HepG2 (cell line): ENCODE data around the gene TPM2. TPM values are rescaled to one million over a fixed set of nuclear protein-coding genes. Genes with fewer than 3 reads are reported as not detected.

Experiments used
- CHCHD3 ChIP-seq: sonication (generic); formaldehyde crosslinking; IDR thresholded peaks from 2 replicates; pipeline ENCODE4 v1.8.0; 2022; ENCODE audit warnings: mild to moderate bottlenecking, missing genetic modification reagents, moderate library complexity
- CREB3 ChIP-seq: sonication (generic); formaldehyde crosslinking; IDR thresholded peaks from 2 replicates; pipeline ENCODE4 v1.5.0; 2020; ENCODE audit warnings: missing genetic modification reagents
- E2F5 ChIP-seq: sonication (generic); formaldehyde crosslinking; conservative IDR thresholded peaks from 2 replicates; pipeline ENCODE4 v1.4.0; 2020; ENCODE audit warnings: missing genetic modification reagents
- HBP1 ChIP-seq: IDR thresholded peaks from 2 replicates; pipeline ENCODE4 v1.6.1; 2016; ENCODE audit warnings: low read depth, control low read depth
- HDAC2 ChIP-seq: sonication (generic); formaldehyde crosslinking; IDR thresholded peaks from 2 replicates; pipeline ENCODE4 v1.4.0; 2020; ENCODE audit warnings: missing genetic modification reagents
- HNRNPH1 ChIP-seq: fragments of 200-400 bp; formaldehyde crosslinking; optimal IDR thresholded peaks from 2 replicates; pipeline ENCODE3; 2017; ENCODE audit warnings: mild to moderate bottlenecking, low read depth, low read length
- JUND ChIP-seq: sonication (generic); formaldehyde crosslinking; IDR thresholded peaks from 2 replicates; pipeline ENCODE4 v1.8.0; 2022; ENCODE audit warnings: mild to moderate bottlenecking, missing genetic modification reagents
- KDM2A ChIP-seq: sonication (generic); formaldehyde crosslinking; IDR thresholded peaks from 2 replicates; pipeline ENCODE4 v1.4.0; 2020; ENCODE audit warnings: low read depth, missing genetic modification reagents, borderline replicate concordance
- KLF15 ChIP-seq: sonication (generic); formaldehyde crosslinking; IDR thresholded peaks from 2 replicates; pipeline ENCODE4 v1.8.1; 2023; ENCODE audit warnings: borderline replicate concordance, mild to moderate bottlenecking, inconsistent platforms, missing genetic modification reagents, mixed read lengths
- RELA ChIP-seq: sonication (generic); formaldehyde crosslinking; IDR thresholded peaks from 2 replicates; pipeline ENCODE4 v1.4.0; 2020; ENCODE audit warnings: missing genetic modification reagents
- STAT6 ChIP-seq: sonication (generic); formaldehyde crosslinking; IDR thresholded peaks from 2 replicates; pipeline ENCODE4 v1.4.0; 2020; ENCODE audit warnings: missing genetic modification reagents, mild to moderate bottlenecking, borderline replicate concordance
- TAF15 ChIP-seq: fragments of 200-400 bp; formaldehyde crosslinking; IDR thresholded peaks from one replicate; pipeline ENCODE4 v1.6.1; 2018; ENCODE audit warnings: mild to moderate bottlenecking, low read depth, low read length; ENCODE audit not compliant: poor library complexity, severe bottlenecking
- TCF7 ChIP-seq: sonication (generic); IDR thresholded peaks from 2 replicates; pipeline ENCODE4 v1.6.1; 2016; ENCODE audit warnings: antibody characterized with exemption, low read depth
- ZC3H13 ChIP-seq: sonication (generic); formaldehyde crosslinking; IDR thresholded peaks from 2 replicates; pipeline ENCODE4 v1.8.1; 2023; ENCODE audit warnings: mild to moderate bottlenecking, missing genetic modification reagents, moderate library complexity
- ZKSCAN1 ChIP-seq: fragments of 150-350 bp; IDR thresholded peaks from 2 replicates; pipeline ENCODE4 v1.6.1; 2014; ENCODE audit warnings: low read length
- ZNF414 ChIP-seq: sonication (generic); formaldehyde crosslinking; IDR thresholded peaks from 2 replicates; pipeline ENCODE4 v1.5.0; 2020; ENCODE audit warnings: missing genetic modification reagents
- ZNF432 ChIP-seq: sonication (generic); formaldehyde crosslinking; IDR thresholded peaks from 2 replicates; pipeline ENCODE4 v1.5.0; 2020; ENCODE audit warnings: missing genetic modification reagents, mild to moderate bottlenecking, borderline replicate concordance
- ZNF546 ChIP-seq: sonication (generic); formaldehyde crosslinking; conservative IDR thresholded peaks from 2 replicates; pipeline ENCODE4 v1.8.1; 2023; ENCODE audit warnings: mild to moderate bottlenecking, missing genetic modification reagents
- ZNF614 ChIP-seq: IDR thresholded peaks from 2 replicates; pipeline ENCODE4 v1.6.1; 2018; ENCODE audit warnings: missing biosample characterization, missing genetic modification reagents, inconsistent platforms, borderline replicate concordance
- ZNF75D ChIP-seq: sonication (generic); formaldehyde crosslinking; IDR thresholded peaks from 2 replicates; pipeline ENCODE4 v1.8.1; 2023; ENCODE audit warnings: missing genetic modification reagents, mild to moderate bottlenecking, borderline replicate concordance
- ZNF775 ChIP-seq: sonication (generic); formaldehyde crosslinking; IDR thresholded peaks from 2 replicates; pipeline ENCODE4 v1.4.0; 2020; ENCODE audit warnings: missing genetic modification reagents, mild to moderate bottlenecking, moderate library complexity, borderline replicate concordance
- ZNF781 ChIP-seq: sonication (generic); formaldehyde crosslinking; IDR thresholded peaks from 2 replicates; pipeline ENCODE4 v1.5.1; 2020; ENCODE audit warnings: borderline replicate concordance, mild to moderate bottlenecking, missing genetic modification reagents; ENCODE audit errors: not compliant biosample characterization
- polyA plus RNA-seq, 8 experiments: library from polyadenylated mRNA; depleted of rRNA in 3 of 8; stranded (reverse) in 7 of 8; unstranded in 1 of 8; fragments of >200 nt; fragmentation: Illumina TruSeq in 4 of 8; extraction: Trizol in 4 of 8; gene quantifications; 2 replicates each; pipeline versions ENCODE4 v1.2.1 to v1.2.3, GENCODE V29; 2011 to 2016; ENCODE audit warnings: low read depth in 4 of 8, missing spikeins in 1 of 8, mixed read lengths in 1 of 8; ENCODE audit not compliant: insufficient read depth in 1 of 8
- total RNA-seq, 5 experiments: library from RNA; depleted of rRNA; stranded (reverse); fragments of >200 nt; fragmentation: Illumina TruSeq; extraction: Trizol; gene quantifications; 2 replicates each; pipeline ENCODE4 v1.2.3, GENCODE V29; 2016; ENCODE audit warnings: low read depth in 1 of 5

TPM2 gene
- total and polyA plus RNA-seq, 2 of the 13 experiments (the other 11 are each of a cell fraction or from before 2014, with no cell fraction given): 3.1 to 10.7 TPM

GRCh38 chr9:35657546-35658136 is 32.1 kb downstream of the TPM2 start, which contains the start of gene RMRP (continued):
- TF ChIP-seq ZNF432 (no peak), ZNF414 (CRISPR knock-in tag) (peak; percentile 88; the same call in 1 of the 2 replicates), JUND (CRISPR knock-in tag) (peak; percentile 84), KDM2A (CRISPR knock-in tag) (peak; percentile 87), KLF15 (CRISPR knock-in tag) (peak; percentile 81; the same call in 1 of the 2 replicates), TAF15 (peak; percentile 71), RELA (CRISPR knock-in tag) (peak; percentile 97), HDAC2 (CRISPR knock-in tag) (peak; percentile 97), STAT6 (CRISPR knock-in tag) (peak; percentile 90), E2F5 (CRISPR knock-in tag) (peak; percentile 50; the same call in 1 of the 2 replicates), ZNF614 (peak; percentile 84), ZKSCAN1 (peak; percentile 9; the same call in 1 of the 2 replicates), ZNF75D (CRISPR knock-in tag) (no peak), CHCHD3 (peak; percentile 56; the same call in 1 of the 2 replicates), ZNF781 (CRISPR knock-in tag) (no peak), HNRNPH1 (no peak), ZNF546 (CRISPR knock-in tag) (peak; percentile 96), ZNF775 (CRISPR knock-in tag) (no peak), HBP1 (CRISPR knock-in tag) (peak; percentile 77), ZC3H13 (CRISPR knock-in tag) (peak; percentile 88), TCF7 (peak; percentile 27; the same call in 1 of the 2 replicates), CREB3 (CRISPR knock-in tag) (peak; percentile 90; the same call in 1 of the 2 replicates)
